Liver (tissue), 3 donors: ENCODE data around the gene MOB3B.

ENCODE experiments used
- ATF3 ChIP-seq: IDR thresholded peaks from 2 replicates; pipeline ENCODE4 v1.6.1; 2016; ENCODE audit warnings: antibody characterized with exemption
- CTCF ChIP-seq: fragments of 150-350 bp; IDR thresholded peaks from 2 replicates; pipeline ENCODE4 v1.5.1; 2017; ENCODE audit warnings: improper control_type of control experiment, low read depth, low read length; ENCODE audit not compliant: missing input control
- EGR1 ChIP-seq, 2 donors: IDR thresholded peaks; 2 replicates each; pipeline ENCODE4 v1.6.1; 2016 to 2018; ENCODE audit warnings: antibody characterized with exemption in 2 of 2, low read depth in 2 of 2
- GABPA ChIP-seq, 2 donors: IDR thresholded peaks in 1 of 2; conservative IDR thresholded peaks in 1 of 2; 2 replicates each; pipeline ENCODE4 v1.6.1; 2016; ENCODE audit warnings: antibody characterized with exemption in 2 of 2, mild to moderate bottlenecking in 1 of 2, moderate library complexity in 1 of 2
- JUND ChIP-seq, 2 donors: IDR thresholded peaks; 2 replicates each; pipeline ENCODE4 v1.6.1; 2016; ENCODE audit warnings: antibody characterized with exemption in 2 of 2
- MAX ChIP-seq: IDR thresholded peaks from 2 replicates; pipeline ENCODE4 v1.6.1; 2016; ENCODE audit warnings: antibody characterized with exemption
- RAD21 ChIP-seq, 2 donors: IDR thresholded peaks; 2 replicates each; pipeline ENCODE4 v1.6.1; 2016; ENCODE audit warnings: antibody characterized with exemption in 2 of 2, mild to moderate bottlenecking in 2 of 2
- REST ChIP-seq: IDR thresholded peaks from 2 replicates; pipeline ENCODE4 v1.6.1; 2016; ENCODE audit warnings: antibody characterized with exemption, mild to moderate bottlenecking
- RXRA ChIP-seq, 2 donors: IDR thresholded peaks; 2 replicates each; pipeline ENCODE4 v1.6.1; 2017 to 2018; ENCODE audit warnings: antibody characterized with exemption in 2 of 2, mild to moderate bottlenecking in 1 of 2
- SP1 ChIP-seq: IDR thresholded peaks from 2 replicates; pipeline ENCODE4 v1.6.1; 2018; ENCODE audit warnings: antibody characterized with exemption, mild to moderate bottlenecking
- TAF1 ChIP-seq: conservative IDR thresholded peaks from 2 replicates; pipeline ENCODE4 v1.6.1; 2016; ENCODE audit warnings: antibody characterized with exemption, mild to moderate bottlenecking
- YY1 ChIP-seq: IDR thresholded peaks from 2 replicates; pipeline ENCODE4 v1.6.1; 2016; ENCODE audit warnings: antibody characterized with exemption, mild to moderate bottlenecking
- ZBTB33 ChIP-seq: IDR thresholded peaks from 2 replicates; pipeline ENCODE4 v1.6.1; 2016; ENCODE audit warnings: antibody characterized with exemption
- donor health status: healthy.
- donor health status: healthy.

- TF ChIP-seq JUND (IDR thresholded peaks at IDR 0.05) (no peak), CTCF (no peak), RAD21 (IDR thresholded peaks at IDR 0.05) (no peak), EGR1 (IDR thresholded peaks at IDR 0.05; ENCODE audit: low read depth in 2 of 2) (no peak), GABPA (IDR thresholded peaks at IDR 0.05 in 1 of 2, conservative IDR thresholded peaks at IDR 0.05 in 1 of 2) (no peak), REST (no peak), TAF1 (no peak), SP1 (no peak), YY1 (no peak), MAX (no peak), RXRA (IDR thresholded peaks at IDR 0.05) (no peak), ATF3 (no peak), ZBTB33 (no peak)
Measured at GRCh38 chr9:27437652-27438373, 91.8 kb downstream of the MOB3B start.
